22Rv1 (cell line): ENCODE measurements around the gene LUZP4.

Source experiments
- H3K27ac ChIP-seq: fragments of 450-650 bp; 2 replicates; pipeline ENCODE4 v1.5.1; 2017
- ZFX ChIP-seq: fragments of 450-650 bp; IDR thresholded peaks from 2 replicates; pipeline ENCODE4 v1.6.1; 2017; ENCODE audit warnings: antibody characterized with exemption, borderline replicate concordance
- TF ChIP-seq, protein P1 (sequence below): fragments of 450-650 bp; IDR thresholded peaks from 2 replicates; pipeline ENCODE4 v1.5.1; 2017; ENCODE audit warnings: mild to moderate bottlenecking

The LUZP4 gene

DNA sequence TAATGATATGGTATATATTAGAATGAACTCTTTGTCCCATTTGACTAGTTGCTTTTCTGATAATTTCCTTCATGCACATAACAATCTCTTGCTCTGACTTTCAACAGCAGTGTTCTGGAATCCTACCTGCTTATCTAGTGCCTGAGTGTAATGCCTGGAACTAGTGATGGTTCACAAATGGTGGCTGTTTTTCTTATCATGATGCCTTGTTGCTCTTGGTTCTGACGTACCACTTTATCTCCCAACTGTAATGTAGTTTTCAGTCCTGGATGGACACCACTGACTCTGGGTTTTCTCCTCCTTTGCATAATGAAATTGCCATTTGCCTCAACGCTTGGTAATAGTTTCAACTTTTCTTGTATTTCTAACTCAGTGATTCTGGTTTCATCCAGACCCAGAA, 25.5 kb upstream of the LUZP4 start:
- TF ChIP-seq, protein P1, sequence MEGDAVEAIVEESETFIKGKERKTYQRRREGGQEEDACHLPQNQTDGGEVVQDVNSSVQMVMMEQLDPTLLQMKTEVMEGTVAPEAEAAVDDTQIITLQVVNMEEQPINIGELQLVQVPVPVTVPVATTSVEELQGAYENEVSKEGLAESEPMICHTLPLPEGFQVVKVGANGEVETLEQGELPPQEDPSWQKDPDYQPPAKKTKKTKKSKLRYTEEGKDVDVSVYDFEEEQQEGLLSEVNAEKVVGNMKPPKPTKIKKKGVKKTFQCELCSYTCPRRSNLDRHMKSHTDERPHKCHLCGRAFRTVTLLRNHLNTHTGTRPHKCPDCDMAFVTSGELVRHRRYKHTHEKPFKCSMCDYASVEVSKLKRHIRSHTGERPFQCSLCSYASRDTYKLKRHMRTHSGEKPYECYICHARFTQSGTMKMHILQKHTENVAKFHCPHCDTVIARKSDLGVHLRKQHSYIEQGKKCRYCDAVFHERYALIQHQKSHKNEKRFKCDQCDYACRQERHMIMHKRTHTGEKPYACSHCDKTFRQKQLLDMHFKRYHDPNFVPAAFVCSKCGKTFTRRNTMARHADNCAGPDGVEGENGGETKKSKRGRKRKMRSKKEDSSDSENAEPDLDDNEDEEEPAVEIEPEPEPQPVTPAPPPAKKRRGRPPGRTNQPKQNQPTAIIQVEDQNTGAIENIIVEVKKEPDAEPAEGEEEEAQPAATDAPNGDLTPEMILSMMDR, result no peak
- TF ChIP-seq ZFX, result no peak

DNA sequence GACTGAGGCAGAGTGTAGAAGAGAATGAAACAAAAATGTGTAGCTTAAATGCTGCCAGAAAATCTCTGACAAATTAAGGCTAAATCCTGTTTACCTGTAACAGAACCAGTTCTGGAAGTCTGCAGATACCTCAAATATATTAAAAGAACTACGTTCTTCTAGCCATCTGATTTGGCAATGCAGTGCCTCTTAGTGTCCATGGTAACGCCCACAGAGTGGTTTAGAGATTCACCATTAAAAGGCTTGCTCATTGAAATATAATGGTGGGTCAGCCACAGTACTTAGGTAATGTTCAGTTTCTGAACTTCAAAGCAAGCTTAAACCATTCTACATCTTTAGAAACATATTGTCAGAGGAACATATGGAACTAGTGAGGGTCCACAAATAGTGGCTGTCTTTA, 23.2 kb upstream of the LUZP4 start:
- TF ChIP-seq ZFX, result no peak
- TF ChIP-seq, protein P1, result no peak
- no peak overlapping the region for H3K27ac ChIP-seq

More for the DNA sequence above, 25.5 kb upstream of the LUZP4 start:
- no peak overlapping the region for H3K27ac ChIP-seq

DNA sequence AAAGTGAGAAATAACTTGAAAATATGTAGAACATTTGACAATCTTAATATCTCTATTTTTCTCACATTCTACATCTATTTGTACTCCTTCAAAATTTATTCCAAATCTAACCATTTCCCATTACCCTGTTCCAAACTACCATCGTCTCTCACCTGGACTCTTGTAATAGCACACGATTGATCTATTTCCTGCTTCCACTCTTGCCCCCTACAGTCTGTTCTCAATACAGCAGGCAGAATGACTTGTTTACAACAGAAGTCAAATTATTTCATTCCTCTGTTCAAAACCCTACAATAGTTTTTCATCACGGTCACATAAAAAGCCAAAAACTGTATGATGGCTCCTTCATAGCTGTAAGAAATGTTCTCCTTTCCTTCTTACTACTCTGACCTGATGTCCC, 21.1 kb upstream of the LUZP4 start:
- no peak overlapping the region for H3K27ac ChIP-seq
- TF ChIP-seq, protein P1, result peak; percentile 19; the same call in 1 of the 2 replicates
- no peak for TF ChIP-seq ZFX

DNA sequence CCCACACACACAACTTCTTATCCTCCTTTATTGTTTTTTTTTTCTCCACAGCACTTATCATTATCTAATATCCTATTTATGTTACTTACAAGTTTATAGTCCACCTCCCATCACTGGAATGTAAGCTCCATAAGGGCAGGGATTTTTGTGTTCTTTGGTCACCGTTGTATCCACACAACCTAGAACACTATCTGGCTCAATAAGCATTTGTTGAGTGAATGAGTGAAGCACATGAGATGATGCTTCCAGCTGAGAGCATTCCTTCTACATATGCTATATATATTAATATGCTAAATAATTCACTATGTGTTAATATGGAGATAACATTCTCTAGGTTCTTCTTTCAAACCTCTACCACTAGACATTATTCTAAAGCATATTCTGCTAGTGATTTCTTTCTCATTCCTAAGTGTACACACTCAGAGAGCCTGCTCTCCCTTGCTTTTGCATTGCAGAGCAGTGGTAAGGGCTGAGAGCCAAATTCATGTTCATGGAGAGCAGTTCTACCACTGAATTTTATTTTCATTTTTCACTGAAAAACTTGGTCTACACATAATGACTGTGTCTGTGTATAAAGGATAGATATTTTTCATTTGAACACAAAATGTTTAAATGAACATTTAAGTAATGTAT, 20.3 kb upstream of the LUZP4 start:
- no peak overlapping the region for H3K27ac ChIP-seq
- TF ChIP-seq, protein P1, result no peak

DNA sequence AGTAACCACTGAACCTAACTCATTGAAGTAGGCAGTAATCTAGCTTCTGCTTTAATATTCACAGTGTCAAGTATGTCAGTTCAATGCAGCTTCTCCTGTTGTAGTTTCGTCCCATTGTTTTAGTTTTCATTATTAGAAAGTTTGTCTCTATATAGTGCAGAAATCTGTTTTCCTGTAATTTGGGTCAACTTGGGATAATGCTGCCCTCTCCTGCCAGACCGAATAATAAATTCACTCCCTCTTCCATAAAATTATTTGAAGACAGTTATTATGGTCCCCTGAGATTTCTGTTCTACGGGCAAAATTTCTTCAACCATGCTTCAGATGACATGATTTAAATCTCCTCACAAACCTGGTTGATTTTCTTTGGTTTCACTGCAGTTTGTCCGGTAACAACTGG, 4.6 kb upstream of the LUZP4 start:
- no peak overlapping the region for H3K27ac ChIP-seq
- TF ChIP-seq, protein P1, result no peak
- TF ChIP-seq ZFX, result no peak

DNA sequence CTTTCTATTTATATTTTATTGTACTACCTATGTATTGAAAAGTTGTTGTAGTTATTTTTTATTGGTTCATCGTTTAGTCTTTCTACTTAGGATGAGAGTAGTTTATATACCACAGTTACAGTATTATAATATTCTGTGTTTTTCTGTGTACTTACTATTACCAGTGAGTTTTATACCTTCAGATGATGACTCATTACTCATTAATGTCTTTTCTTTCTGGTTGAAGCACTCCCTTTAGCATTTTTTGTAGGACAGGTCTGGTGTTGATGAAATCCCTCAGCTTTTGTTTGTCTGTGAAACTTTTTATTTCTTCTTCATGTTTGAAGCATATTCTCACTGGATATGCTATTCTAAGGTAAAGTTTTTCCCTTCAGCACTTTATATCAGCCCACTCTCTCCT, 7.7 kb downstream of the LUZP4 start:
- no peak for TF ChIP-seq ZFX
- TF ChIP-seq, protein P1, result no peak
- no peak overlapping the region for H3K27ac ChIP-seq

DNA sequence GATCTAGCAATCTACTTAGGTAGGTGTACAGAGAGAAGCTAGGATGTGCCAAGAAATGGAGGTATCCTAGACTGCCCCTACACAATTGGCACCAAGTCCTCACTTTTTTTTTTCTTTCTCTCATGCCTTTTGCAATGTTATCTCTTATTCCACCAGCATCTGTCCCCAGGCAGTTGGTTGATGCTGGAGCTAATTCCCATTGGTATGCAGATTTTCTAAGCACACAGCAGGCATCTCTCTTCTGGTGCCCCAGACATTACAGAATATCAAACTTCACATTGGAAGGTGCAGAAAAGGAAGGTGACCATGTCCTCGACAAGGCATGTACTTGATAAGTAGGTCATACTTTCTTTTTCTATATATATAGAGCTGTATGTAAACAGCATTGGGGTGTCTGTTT, 21.6 kb downstream of the LUZP4 start:
- no peak overlapping the region for H3K27ac ChIP-seq
- TF ChIP-seq ZFX, result no peak
- TF ChIP-seq, protein P1, result no peak
